Measurements from ENCODE around the gene TSPAN2.

- TF ChIP-seq, protein P1, sequence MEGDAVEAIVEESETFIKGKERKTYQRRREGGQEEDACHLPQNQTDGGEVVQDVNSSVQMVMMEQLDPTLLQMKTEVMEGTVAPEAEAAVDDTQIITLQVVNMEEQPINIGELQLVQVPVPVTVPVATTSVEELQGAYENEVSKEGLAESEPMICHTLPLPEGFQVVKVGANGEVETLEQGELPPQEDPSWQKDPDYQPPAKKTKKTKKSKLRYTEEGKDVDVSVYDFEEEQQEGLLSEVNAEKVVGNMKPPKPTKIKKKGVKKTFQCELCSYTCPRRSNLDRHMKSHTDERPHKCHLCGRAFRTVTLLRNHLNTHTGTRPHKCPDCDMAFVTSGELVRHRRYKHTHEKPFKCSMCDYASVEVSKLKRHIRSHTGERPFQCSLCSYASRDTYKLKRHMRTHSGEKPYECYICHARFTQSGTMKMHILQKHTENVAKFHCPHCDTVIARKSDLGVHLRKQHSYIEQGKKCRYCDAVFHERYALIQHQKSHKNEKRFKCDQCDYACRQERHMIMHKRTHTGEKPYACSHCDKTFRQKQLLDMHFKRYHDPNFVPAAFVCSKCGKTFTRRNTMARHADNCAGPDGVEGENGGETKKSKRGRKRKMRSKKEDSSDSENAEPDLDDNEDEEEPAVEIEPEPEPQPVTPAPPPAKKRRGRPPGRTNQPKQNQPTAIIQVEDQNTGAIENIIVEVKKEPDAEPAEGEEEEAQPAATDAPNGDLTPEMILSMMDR (IDR thresholded peaks at IDR 0.05) = no peak
- TF ChIP-seq POLR2A (IDR thresholded peaks at IDR 0.05) = no peak
- no peak for TF ChIP-seq EP300 (IDR thresholded peaks at IDR 0.05; ENCODE audit: low read depth)
These were observed 49.0 kb upstream of the TSPAN2 start for GRCh38 chr1:115138271-115138670.
